ENCODE data around the gene CEP20.
"Not testable (repeated sequence)": the region's sequence is repeated elsewhere in the genome, so short reads cannot be mapped to it uniquely, and the experiment has no call there.

Gene CEP20

GRCh38 chr16:15888072-15888976 lies at the start of gene CEP20:
Gene CEP20 (minus strand): TSS chr16:15888603. CDS start chr16:15888585, 18 bp downstream.
- DNase-seq (ENCODE audit: low read depth): peak; percentile 100

- not testable (repeated sequence) for DNase-seq (ENCODE audit: low read depth)
Measured at GRCh38 chr16:15936809-15937208, 48.4 kb upstream of the CEP20 start.

- no peak for DNase-seq (ENCODE audit: low read depth)
Measured at GRCh38 chr16:15934991-15935390, 46.6 kb upstream of the CEP20 start.

GRCh38 chr16:15933781-15934180 lies 45.4 kb upstream of the CEP20 start:
- DNase-seq (ENCODE audit: low read depth): no peak

GRCh38 chr16:15932939-15933338 lies 44.5 kb upstream of the CEP20 start:
- DNase-seq (ENCODE audit: low read depth): no peak

- no peak for DNase-seq (ENCODE audit: low read depth)
Measured at GRCh38 chr16:15928261-15929104, 40.1 kb upstream of the CEP20 start.

- no peak for DNase-seq (ENCODE audit: low read depth)
Measured at GRCh38 chr16:15925631-15926030, 37.2 kb upstream of the CEP20 start.

- DNase-seq (ENCODE audit: low read depth): no peak
Measured at GRCh38 chr16:15924996-15925395, 36.6 kb upstream of the CEP20 start.

- no peak for DNase-seq (ENCODE audit: low read depth)
Measured at GRCh38 chr16:15919331-15919730, 30.9 kb upstream of the CEP20 start.

- not testable (repeated sequence) for DNase-seq (ENCODE audit: low read depth)
Measured at GRCh38 chr16:15918314-15918713, 29.9 kb upstream of the CEP20 start.

GRCh38 chr16:15916323-15916722 lies 27.9 kb upstream of the CEP20 start:
- DNase-seq (ENCODE audit: low read depth): no peak

GRCh38 chr16:15915555-15916081 lies 27.2 kb upstream of the CEP20 start:
- no peak for DNase-seq (ENCODE audit: low read depth)

GRCh38 chr16:15913046-15913698 lies 24.8 kb upstream of the CEP20 start:
- DNase-seq (ENCODE audit: low read depth): no peak

GRCh38 chr16:15911198-15911597 lies 22.8 kb upstream of the CEP20 start:
- no peak for DNase-seq (ENCODE audit: low read depth)

GRCh38 chr16:15907863-15908478 lies 19.6 kb upstream of the CEP20 start:
- peak; percentile 12 for DNase-seq (ENCODE audit: low read depth)

- no peak for DNase-seq (ENCODE audit: low read depth)
Measured at GRCh38 chr16:15906439-15906838, 18.0 kb upstream of the CEP20 start.

GRCh38 chr16:15903960-15904359 lies 15.6 kb upstream of the CEP20 start:
- DNase-seq (ENCODE audit: low read depth): no peak

GRCh38 chr16:15900901-15901500 lies 12.6 kb upstream of the CEP20 start:
- no peak for DNase-seq (ENCODE audit: low read depth)

- DNase-seq (ENCODE audit: low read depth): no peak
Measured at GRCh38 chr16:15900357-15900756, 12.0 kb upstream of the CEP20 start.

GRCh38 chr16:15899538-15900100 lies 11.2 kb upstream of the CEP20 start:
- DNase-seq (ENCODE audit: low read depth): peak; percentile 10

GRCh38 chr16:15898654-15899053 lies 10.3 kb upstream of the CEP20 start:
- no peak for DNase-seq (ENCODE audit: low read depth)
